Stimulated activated CD4-positive, alpha-beta T cell treated with anti-CD3 and anti-CD28 coated beads, Interleukin-2, amount 100 ng/mL, for 48 hours (primary cell): ENCODE results near the gene LDHAL6B.

Experiments
- DNase-seq, 2 donors: peaks; one replicate each; pipeline ENCODE4 v3.0.0-alpha.2; 2020

Gene LDHAL6B

GRCh38 chr15:59255680-59256336, 49.2 kb downstream of the LDHAL6B start:
- peak in 1 of 2 donors; percentile 6 for DNase-seq

GRCh38 chr15:59256482-59256881, 49.8 kb downstream of the LDHAL6B start:
- DNase-seq, result no peak

GRCh38 chr15:59257140-59257539, 50.5 kb downstream of the LDHAL6B start:
- DNase-seq, result no peak
